ENCODE results near the gene FPGS.

The FPGS gene

GRCh38 chr9:127857278-127857677 is 54.6 kb downstream of the FPGS start:
- TF ChIP-seq, protein P1, sequence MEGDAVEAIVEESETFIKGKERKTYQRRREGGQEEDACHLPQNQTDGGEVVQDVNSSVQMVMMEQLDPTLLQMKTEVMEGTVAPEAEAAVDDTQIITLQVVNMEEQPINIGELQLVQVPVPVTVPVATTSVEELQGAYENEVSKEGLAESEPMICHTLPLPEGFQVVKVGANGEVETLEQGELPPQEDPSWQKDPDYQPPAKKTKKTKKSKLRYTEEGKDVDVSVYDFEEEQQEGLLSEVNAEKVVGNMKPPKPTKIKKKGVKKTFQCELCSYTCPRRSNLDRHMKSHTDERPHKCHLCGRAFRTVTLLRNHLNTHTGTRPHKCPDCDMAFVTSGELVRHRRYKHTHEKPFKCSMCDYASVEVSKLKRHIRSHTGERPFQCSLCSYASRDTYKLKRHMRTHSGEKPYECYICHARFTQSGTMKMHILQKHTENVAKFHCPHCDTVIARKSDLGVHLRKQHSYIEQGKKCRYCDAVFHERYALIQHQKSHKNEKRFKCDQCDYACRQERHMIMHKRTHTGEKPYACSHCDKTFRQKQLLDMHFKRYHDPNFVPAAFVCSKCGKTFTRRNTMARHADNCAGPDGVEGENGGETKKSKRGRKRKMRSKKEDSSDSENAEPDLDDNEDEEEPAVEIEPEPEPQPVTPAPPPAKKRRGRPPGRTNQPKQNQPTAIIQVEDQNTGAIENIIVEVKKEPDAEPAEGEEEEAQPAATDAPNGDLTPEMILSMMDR (IDR thresholded peaks at IDR 0.05; ENCODE audit: insufficient read depth, low read depth, low read length, missing control alignments): no peak
- no peak for DNase-seq (ENCODE audit: low read depth)
- no peak overlapping the region for H3K4me3 ChIP-seq (ENCODE audit: low read depth, low read length)

DNA sequence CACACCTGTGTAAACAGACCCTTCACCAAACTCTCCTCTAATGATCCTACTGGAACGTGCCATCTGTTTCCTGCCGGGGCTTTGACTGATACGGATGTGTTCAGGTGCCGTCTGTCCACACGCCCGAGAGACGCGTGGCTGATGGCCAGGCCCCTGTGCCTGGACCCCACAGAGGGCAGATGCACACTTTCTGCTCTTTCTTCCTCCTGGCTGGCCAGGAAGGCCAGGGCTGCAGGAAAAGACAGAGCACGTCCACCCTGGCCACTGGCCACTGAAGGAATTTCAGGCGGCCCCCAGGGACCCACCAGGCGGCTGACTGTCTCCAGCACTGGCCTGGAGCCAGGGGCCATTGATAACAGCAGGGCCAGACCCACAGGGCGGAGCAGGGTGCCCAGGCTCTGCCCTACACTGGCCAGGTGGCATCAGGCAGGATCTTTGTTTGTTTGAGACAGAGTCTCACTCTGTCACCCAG is 55.4 kb downstream of the FPGS start:
- H3K4me3 ChIP-seq (ENCODE audit: low read depth, low read length): no peak overlapping the region
- DNase-seq (ENCODE audit: low read depth): no peak
- TF ChIP-seq, protein P1 (IDR thresholded peaks at IDR 0.05; ENCODE audit: insufficient read depth, low read depth, low read length, missing control alignments): no peak

DNA sequence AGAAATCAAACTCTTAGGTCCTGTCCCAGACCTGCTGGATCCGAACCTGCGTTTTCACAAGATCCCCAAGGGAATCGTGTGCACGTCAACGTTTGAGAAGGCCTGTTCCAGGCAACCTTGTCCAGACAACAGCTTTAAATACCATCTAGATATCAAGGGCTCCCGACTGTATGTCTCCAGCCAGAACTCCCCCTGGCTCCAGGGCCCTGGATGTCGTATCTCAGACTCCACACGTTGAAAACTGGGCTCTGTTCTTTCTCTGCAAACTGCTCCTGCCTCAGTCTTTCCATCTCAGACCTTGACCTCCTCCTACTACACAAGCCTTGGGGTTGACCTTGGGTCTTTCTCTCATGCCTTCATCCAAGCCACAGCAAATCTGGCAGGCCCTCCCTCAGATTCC is 57.6 kb downstream of the FPGS start:
- no peak overlapping the region for H3K4me3 ChIP-seq (ENCODE audit: low read depth, low read length)
- no peak for DNase-seq (ENCODE audit: low read depth)
- TF ChIP-seq, protein P1 (IDR thresholded peaks at IDR 0.05; ENCODE audit: insufficient read depth, low read depth, low read length, missing control alignments): no peak

DNA sequence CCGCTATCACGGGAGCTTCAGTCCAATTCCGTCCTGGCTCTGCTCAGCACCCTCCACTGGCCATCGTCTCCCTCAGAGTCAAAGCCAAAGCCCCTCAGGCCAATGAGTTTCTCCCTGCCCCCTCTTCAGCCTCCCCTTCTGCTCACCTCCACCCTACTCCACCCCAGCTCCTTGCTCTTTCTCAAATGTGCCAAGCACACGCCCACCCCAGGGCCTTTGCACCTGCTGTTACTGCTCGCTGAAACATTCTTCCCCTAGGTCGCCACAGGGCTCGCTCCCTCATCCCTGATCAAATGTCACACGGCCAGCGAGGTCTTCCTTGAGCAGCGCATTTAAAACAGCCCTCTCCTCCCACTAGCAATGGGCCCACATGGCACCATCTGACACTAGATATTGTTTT is 58.1 kb downstream of the FPGS start:
- no peak for DNase-seq (ENCODE audit: low read depth)
- TF ChIP-seq, protein P1 (IDR thresholded peaks at IDR 0.05; ENCODE audit: insufficient read depth, low read depth, low read length, missing control alignments): no peak
- H3K4me3 ChIP-seq (ENCODE audit: low read depth, low read length): no peak overlapping the region

DNA sequence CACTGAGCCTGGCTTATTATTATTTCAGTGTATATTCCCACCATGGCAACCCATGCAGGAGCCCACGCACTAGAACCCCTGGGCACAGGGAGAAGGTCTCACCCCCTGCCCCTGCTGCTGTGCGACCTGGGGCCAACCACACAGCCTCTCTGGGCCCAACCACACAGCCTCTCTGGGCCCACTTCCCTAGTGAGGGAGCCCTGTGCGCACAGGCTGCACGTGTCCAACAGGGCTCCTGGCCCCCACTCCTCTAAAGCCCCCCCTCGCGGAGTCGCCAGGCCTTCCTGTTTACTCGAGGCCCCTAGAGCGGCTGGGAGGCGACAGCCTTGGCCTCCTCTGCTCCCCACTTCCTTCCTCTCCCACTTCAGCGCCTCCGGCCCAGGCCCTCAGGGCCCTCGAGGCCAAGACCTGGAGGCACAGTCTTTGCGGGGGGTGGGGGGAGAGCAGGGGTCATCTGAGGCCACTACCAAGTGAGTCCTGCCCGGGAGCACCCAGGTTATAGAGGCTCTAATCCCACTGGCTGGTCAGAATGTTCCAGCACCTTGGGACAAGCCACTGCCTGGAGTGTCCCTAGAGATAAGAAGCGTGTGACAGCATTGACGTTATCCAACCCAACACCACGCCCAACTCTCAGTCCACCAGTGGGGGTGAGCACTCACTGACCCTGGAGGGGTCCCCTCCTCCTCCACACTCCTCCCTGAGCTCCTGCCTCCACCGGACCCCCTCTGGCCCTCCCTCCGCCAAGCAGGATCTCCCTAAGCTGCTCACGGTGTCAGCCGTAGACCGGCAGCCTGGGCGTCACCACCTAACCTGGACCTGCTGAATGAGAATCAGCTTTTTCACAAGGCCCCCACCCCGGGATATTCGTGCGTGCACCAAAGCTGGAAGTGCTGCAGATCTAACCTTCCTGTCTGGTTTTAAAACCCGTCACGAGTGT is 59.7 kb downstream of the FPGS start:
- DNase-seq (ENCODE audit: low read depth): peak; percentile 60
- TF ChIP-seq, protein P1 (IDR thresholded peaks at IDR 0.05; ENCODE audit: insufficient read depth, low read depth, low read length, missing control alignments): no peak
- H3K4me3 ChIP-seq (ENCODE audit: low read depth, low read length): no peak overlapping the region

- DNase-seq (ENCODE audit: low read depth): no peak
- TF ChIP-seq, protein P1 (IDR thresholded peaks at IDR 0.05; ENCODE audit: insufficient read depth, low read depth, low read length, missing control alignments): no peak
- H3K4me3 ChIP-seq (ENCODE audit: low read depth, low read length): no peak overlapping the region
Measured at GRCh38 chr9:127863191-127863621, 60.5 kb downstream of the FPGS start.

Measured in GM12865 (cell line).